GM23248 (cell line): Measurements from ENCODE around the gene ALPL. TPM values are rescaled to one million over a fixed set of nuclear protein-coding genes. Genes with fewer than 3 reads are reported as not detected.

ENCODE experiments used
- DNase-seq: peaks from one replicate; pipeline ENCODE4 v3.0.0-alpha.2; 2015
- H2AFZ ChIP-seq: fragments of 200-600 bp; sonication (generic); 2 replicates; pipeline ENCODE4 v1.6.1; 2016; ENCODE audit warnings: antibody characterized with exemption
- H3F3A ChIP-seq: fragments of 200-600 bp; sonication (generic); 2 replicates; pipeline ENCODE4 v1.6.1; 2016; ENCODE audit warnings: mild to moderate bottlenecking, antibody characterized with exemption, mixed run types; ENCODE audit not compliant: insufficient read depth
- H3K27ac ChIP-seq: fragments of 200-600 bp; sonication (generic); 2 replicates; pipeline ENCODE4 v1.5.1; 2016; ENCODE audit warnings: mild to moderate bottlenecking
- H3K27me3 ChIP-seq: fragments of 200-600 bp; sonication (generic); replicated peaks from 2 replicates; pipeline ENCODE4 v1.6.1; 2016; ENCODE audit warnings: mild to moderate bottlenecking; ENCODE audit not compliant: insufficient read depth
- H3K36me3 ChIP-seq: fragments of 200-600 bp; sonication (generic); 2 replicates; pipeline ENCODE4 v1.6.1; 2016; ENCODE audit warnings: low read depth, mild to moderate bottlenecking
- H3K4me1 ChIP-seq: fragments of 200-600 bp; sonication (generic); 2 replicates; pipeline ENCODE4 v1.6.1; 2016; ENCODE audit warnings: mild to moderate bottlenecking; ENCODE audit not compliant: insufficient read depth
- H3K4me2 ChIP-seq: fragments of 200-600 bp; sonication (generic); one replicate; pipeline ENCODE4 v1.6.1; 2016; ENCODE audit warnings: mild to moderate bottlenecking; ENCODE audit not compliant: unreplicated experiment
- H3K4me3 ChIP-seq: fragments of 200-600 bp; sonication (generic); 2 replicates; pipeline ENCODE4 v1.5.1; 2016; ENCODE audit warnings: mild to moderate bottlenecking
- H3K79me2 ChIP-seq: fragments of 200-600 bp; sonication (generic); 2 replicates; pipeline ENCODE4 v1.6.1; 2016; ENCODE audit warnings: mild to moderate bottlenecking; ENCODE audit not compliant: insufficient read depth
- H3K9ac ChIP-seq: fragments of 200-600 bp; sonication (generic); 2 replicates; pipeline ENCODE4 v1.6.1; 2016; ENCODE audit warnings: mild to moderate bottlenecking
- H3K9me2 ChIP-seq: fragments of 200-600 bp; sonication (generic); 2 replicates; pipeline ENCODE4 v1.6.1; 2016; ENCODE audit warnings: mixed run types, mild to moderate bottlenecking, moderate library complexity; ENCODE audit not compliant: insufficient read depth
- H3K9me3 ChIP-seq: fragments of 200-600 bp; sonication (generic); one replicate; pipeline ENCODE4 v1.6.1; 2017; ENCODE audit warnings: low read depth
- H4K20me1 ChIP-seq: fragments of 200-600 bp; sonication (generic); 2 replicates; pipeline ENCODE4 v1.6.0; 2016; ENCODE audit not compliant: insufficient read depth
- EZH2 ChIP-seq: fragments of 200-600 bp; sonication (generic); IDR thresholded peaks from 2 replicates; pipeline ENCODE4 v1.6.1; 2018; ENCODE audit warnings: antibody characterized with exemption, mild to moderate bottlenecking; ENCODE audit not compliant: insufficient read depth, poor library complexity, severe bottlenecking
- EZH2phosphoT487 ChIP-seq: fragments of 200-600 bp; sonication (generic); IDR thresholded peaks from 2 replicates; pipeline ENCODE4 v1.6.1; 2018; ENCODE audit warnings: antibody characterized with exemption, moderate library complexity, mild to moderate bottlenecking, low read depth; ENCODE audit not compliant: insufficient read depth
- WGBS, 2 experiments: methylation state at CpG; one replicate each; pipeline ENCODE4 v1.1.6; 2015 to 2017; ENCODE audit warnings: low lambda C conversion rate in 2 of 2, low coverage in 1 of 2; ENCODE audit errors: missing lambda C conversion rate in 2 of 2; 5-methylcytosine and 5-hydroxymethylcytosine counted together
- in situ Hi-C: fragments of 300-500 bp; cut with MboI; formaldehyde crosslinking; loops from 2 replicates; pipeline ENCODE4 v1.15.0; 2020
- polyA plus RNA-seq: library from polyadenylated mRNA; unstranded; fragments of >200 nt; fragmentation: Nextera tagmentation; extraction: Ambion mirVana; gene quantifications from 2 replicates; pipeline ENCODE4 v1.2.1, GENCODE V29; 2016
- total RNA-seq: library from RNA; depleted of rRNA; stranded (reverse); fragments of >200 nt; shearing (Covaris generic); gene quantifications from 2 replicates; pipeline ENCODE4 v1.2.3, GENCODE V29; 2014

Gene ALPL
- total and polyA plus RNA-seq, 2 experiments from 2014 or later, result 0.95 TPM; not detected in 1

DNA sequence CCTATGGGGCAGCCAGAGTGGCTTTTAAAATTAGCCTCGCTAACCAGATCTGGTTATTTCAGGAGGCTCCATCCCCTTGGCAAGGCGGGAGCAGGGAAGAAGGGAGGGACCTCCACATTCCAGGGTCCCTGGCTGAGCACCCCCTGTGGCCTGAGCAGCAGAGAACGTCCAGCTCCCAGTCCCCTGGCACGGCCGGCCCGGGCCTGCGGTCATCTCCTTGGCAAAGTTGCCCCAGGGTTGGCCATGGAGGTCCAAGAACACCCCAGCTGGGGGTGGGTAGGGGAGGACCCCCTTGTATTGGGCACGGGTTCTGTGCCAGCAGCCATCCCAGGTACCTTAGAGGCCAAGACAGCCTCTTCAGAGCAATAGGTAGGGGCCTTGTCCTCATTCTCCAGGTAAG, 84.0 kb downstream of the ALPL start:
- Histone ChIP-seq H3K27me3 (peaks cover 10% of the 10 kb centered on the region), H3K4me2 (no peak overlapping the region), H3K27ac (no peak overlapping the region), H3K36me3 (no peaks in the 10 kb centered on the region), H3K9me3 (no peaks in the 10 kb centered on the region), H3K4me3 (no peak overlapping the region), H3K9ac (no peak overlapping the region), H4K20me1 (no peaks in the 10 kb centered on the region), H2AFZ (no peak overlapping the region), H3F3A (no peaks in the 10 kb centered on the region), H3K79me2 (no peaks in the 10 kb centered on the region), H3K4me1 (no peaks in the 10 kb centered on the region), H3K9me2 (no peaks in the 10 kb centered on the region)
- TF ChIP-seq EZH2phosphoT487, result no peak
- no peak for TF ChIP-seq EZH2
- in situ Hi-C loops, result no loop called here
- DNase-seq, result no peak
- WGBS, 2 experiments, result 72 to 81% methylated on average over 8 of the region's 8 CpGs

DNA sequence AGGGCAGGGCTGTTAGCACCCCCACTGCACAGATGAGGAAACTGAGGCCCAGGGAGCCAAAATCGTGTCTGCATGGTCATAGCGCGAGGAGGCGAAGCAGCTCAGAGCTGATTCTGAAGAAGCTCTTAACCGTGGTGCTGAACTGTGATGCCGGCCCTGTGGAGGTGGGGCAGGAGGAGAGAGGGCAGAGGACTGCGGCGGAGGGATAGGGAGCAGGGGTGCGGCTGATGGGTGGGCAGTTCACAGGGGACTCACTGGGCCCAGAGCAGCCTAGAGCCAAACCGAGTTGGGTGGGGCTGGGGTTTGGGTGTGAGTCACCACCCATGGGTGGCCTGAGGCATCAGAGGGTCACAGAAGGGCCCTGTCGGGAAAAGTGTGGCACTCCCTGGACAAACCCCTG, 85.3 kb downstream of the ALPL start:
- DNase-seq, result peak; percentile 48

DNA sequence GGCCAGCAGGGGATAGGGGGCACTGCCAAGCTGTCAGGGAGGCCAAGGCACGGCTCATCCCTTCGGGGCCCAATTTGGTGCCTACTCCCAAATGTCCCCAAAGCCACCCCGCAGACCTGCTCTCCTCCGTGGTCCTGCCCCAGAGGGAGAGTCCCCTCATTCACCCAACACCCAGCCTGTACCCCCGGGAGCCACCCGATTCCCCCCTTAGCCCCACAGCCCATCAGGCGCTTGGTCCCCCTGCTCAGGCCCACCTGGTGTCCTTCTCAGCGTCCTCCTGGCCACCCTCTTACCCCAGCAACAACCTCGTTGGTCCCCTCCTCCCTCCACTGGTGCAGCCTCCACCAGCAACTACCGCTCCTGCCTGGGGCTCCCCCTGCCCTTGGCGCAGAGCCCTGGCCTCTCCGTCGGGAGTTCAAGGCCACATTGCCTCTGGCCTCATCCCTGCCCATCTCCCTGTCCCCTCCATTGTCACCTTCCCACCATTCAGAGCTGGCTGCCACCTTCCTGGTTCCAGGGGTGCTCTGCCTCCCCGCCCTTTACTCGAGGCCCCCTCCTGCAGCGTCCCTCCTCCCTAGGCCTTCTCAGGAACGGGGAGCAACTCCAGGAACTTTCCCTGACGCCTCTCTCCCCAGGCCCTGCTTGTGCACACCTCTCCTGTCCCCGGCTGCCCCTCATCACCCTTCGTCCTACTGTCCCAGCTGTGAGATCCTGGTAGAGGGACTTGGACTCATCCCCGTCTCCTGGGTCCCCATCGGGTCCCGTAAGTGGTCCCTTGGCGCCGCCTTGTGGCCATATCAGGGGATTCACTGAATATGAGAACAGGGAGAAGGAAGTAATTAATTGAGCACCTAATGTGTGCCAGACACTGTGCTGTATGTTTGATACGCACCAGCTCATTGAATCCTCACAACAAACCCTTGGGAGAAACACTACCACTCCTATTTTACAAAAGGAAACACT, 86.0 kb downstream of the ALPL start:
- 46 to 47% methylated on average over 23 to 26 of the region's 26 CpGs for WGBS, 2 experiments
- Histone ChIP-seq H3K79me2 (no peaks in the 10 kb centered on the region), H3K9me2 (no peaks in the 10 kb centered on the region), H3F3A (no peaks in the 10 kb centered on the region), H3K27me3 (peaks cover 15% of the 10 kb centered on the region), H3K36me3 (no peaks in the 10 kb centered on the region), H3K4me2 (no peak overlapping the region), H2AFZ (no peak overlapping the region), H4K20me1 (no peaks in the 10 kb centered on the region), H3K9me3 (no peaks in the 10 kb centered on the region), H3K9ac (no peak overlapping the region), H3K4me1 (no peaks in the 10 kb centered on the region), H3K4me3 (no peak overlapping the region), H3K27ac (no peak overlapping the region)
- in situ Hi-C loops, result no loop called here
- DNase-seq, result peak; percentile 70
- TF ChIP-seq EZH2, result no peak
- no peak for TF ChIP-seq EZH2phosphoT487

More for the DNA sequence above, 85.3 kb downstream of the ALPL start:
- Histone ChIP-seq H2AFZ (no peak overlapping the region), H3K79me2 (no peaks in the 10 kb centered on the region), H3K36me3 (no peaks in the 10 kb centered on the region), H3K27ac (no peak overlapping the region), H3K4me1 (no peaks in the 10 kb centered on the region), H3K9ac (no peak overlapping the region), H3K4me2 (no peak overlapping the region), H4K20me1 (no peaks in the 10 kb centered on the region), H3K4me3 (no peak overlapping the region), H3F3A (no peaks in the 10 kb centered on the region), H3K9me3 (no peaks in the 10 kb centered on the region), H3K9me2 (no peaks in the 10 kb centered on the region), H3K27me3 (peaks cover 12% of the 10 kb centered on the region)
- TF ChIP-seq EZH2 (no peak), EZH2phosphoT487 (no peak)
- 69 to 71% methylated on average over 9 to 11 of the region's 11 CpGs for WGBS, 2 experiments
- in situ Hi-C loops, result no loop called here

DNA sequence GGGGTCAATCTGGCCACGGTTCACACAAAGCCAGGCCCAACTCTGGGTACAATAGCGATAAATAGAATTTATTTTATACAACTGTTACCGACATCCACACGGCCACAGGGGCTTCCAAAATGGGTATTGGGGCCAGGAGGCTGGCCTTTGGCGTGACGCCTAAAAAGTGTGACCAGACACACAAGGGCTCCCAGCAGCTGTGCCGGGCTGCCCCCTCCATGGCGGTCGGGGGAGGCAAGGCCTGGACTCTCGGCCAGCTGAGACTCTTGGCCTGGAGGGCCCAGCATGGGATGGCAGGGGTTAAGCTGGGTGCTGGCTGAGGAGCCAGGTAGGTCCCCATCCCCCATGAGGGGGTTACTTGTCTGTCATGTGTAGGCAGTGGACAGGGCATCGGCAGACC, 87.0 kb downstream of the ALPL start:
- Histone ChIP-seq H3K4me1 (no peaks in the 10 kb centered on the region), H2AFZ (no peak overlapping the region), H3K9me3 (no peaks in the 10 kb centered on the region), H3K27me3 (peaks cover 6% of the 10 kb centered on the region; the same call in 1 of the 2 replicates), H3K27ac (no peak overlapping the region), H3K4me3 (no peak overlapping the region), H3K9me2 (no peaks in the 10 kb centered on the region), H3K36me3 (no peaks in the 10 kb centered on the region), H3F3A (no peaks in the 10 kb centered on the region), H3K9ac (no peak overlapping the region), H4K20me1 (no peaks in the 10 kb centered on the region), H3K79me2 (no peaks in the 10 kb centered on the region), H3K4me2 (no peak overlapping the region)
- in situ Hi-C loops, result no loop called here
- 50 to 58% methylated on average over 11 of the region's 11 CpGs for WGBS, 2 experiments
- DNase-seq, result no peak
- TF ChIP-seq EZH2, result no peak
